Suprapubic skin (tissue), 4 donors: ENCODE results near the gene LHFPL6.

ENCODE experiments used
- CTCF ChIP-seq, 2 donors: fragments of 200-600 bp in 1 of 2; fragments of 450-650 bp in 1 of 2; sonication (generic) in 1 of 2; IDR thresholded peaks; one replicate each; pipeline ENCODE4 v1.5.1; 2016 to 2019; ENCODE audit warnings: antibody characterized with exemption in 2 of 2, mild to moderate bottlenecking in 1 of 2, moderate library complexity in 1 of 2
- EP300 ChIP-seq: sonication (generic); formaldehyde crosslinking; IDR thresholded peaks from one replicate; pipeline ENCODE4 v1.6.1; 2017; ENCODE audit warnings: antibody characterized with exemption
- POLR2A ChIP-seq, 2 donors: fragments of 450-650 bp; IDR thresholded peaks; one replicate each; pipeline ENCODE4 v1.6.1; 2017; ENCODE audit warnings: antibody characterized with exemption in 2 of 2, mild to moderate bottlenecking in 2 of 2, moderate library complexity in 2 of 2
- POLR2AphosphoS5 ChIP-seq, 3 donors: sonication (generic); formaldehyde crosslinking; IDR thresholded peaks; one replicate each; pipeline ENCODE4 v1.6.1; 2017; ENCODE audit warnings: antibody characterized with exemption in 3 of 3

- TF ChIP-seq CTCF (IDR thresholded peaks at IDR 0.05) (no peak), POLR2AphosphoS5 (IDR thresholded peaks at IDR 0.05) (no peak), POLR2A (IDR thresholded peaks at IDR 0.05) (no peak), EP300 (no peak)
Measured at GRCh38 chr13:39599012-39599411, 4.0 kb downstream of the LHFPL6 start.
